Measurements from ENCODE around the gene SOST.

GRCh38 chr17:43780135-43780534 is 21.5 kb upstream of the SOST start, which contains the start of gene CFAP97D1:
- TF ChIP-seq CTCF (IDR thresholded peaks at IDR 0.05; ENCODE audit: extremely low read depth in 1 of 2, insufficient read depth in 1 of 2, low read depth in 1 of 2, low read length in 2 of 2) = no peak
- TF ChIP-seq POLR2AphosphoS5 (IDR thresholded peaks at IDR 0.05; ENCODE audit: insufficient read depth, low read depth, low read length) = no peak
- no peak for TF ChIP-seq JUN (IDR thresholded peaks at IDR 0.05; ENCODE audit: borderline replicate concordance, insufficient read depth, insufficient read length, low read depth)
- no peak for TF ChIP-seq EZH2 (IDR thresholded peaks at IDR 0.05; ENCODE audit: borderline replicate concordance, low read depth, low read length, severe bottlenecking)
- no peak for TF ChIP-seq POLR2A (IDR thresholded peaks at IDR 0.05; ENCODE audit: low read depth, low read length)
